GM21423 (cell line): Measurements from ENCODE around the gene FAM20A.
"Not testable (repeated sequence)": the region's sequence is repeated elsewhere in the genome, so short reads cannot be mapped to it uniquely, and the experiment has no call there.

Experiments used
- ATAC-seq: cut with Tn5 transposase; IDR thresholded peaks from one replicate; pipeline ENCODE4 v1.9.1; 2021; ENCODE audit warnings: mild to moderate bottlenecking, moderate library complexity; ENCODE audit not compliant: unreplicated experiment

FAM20A gene

DNA sequence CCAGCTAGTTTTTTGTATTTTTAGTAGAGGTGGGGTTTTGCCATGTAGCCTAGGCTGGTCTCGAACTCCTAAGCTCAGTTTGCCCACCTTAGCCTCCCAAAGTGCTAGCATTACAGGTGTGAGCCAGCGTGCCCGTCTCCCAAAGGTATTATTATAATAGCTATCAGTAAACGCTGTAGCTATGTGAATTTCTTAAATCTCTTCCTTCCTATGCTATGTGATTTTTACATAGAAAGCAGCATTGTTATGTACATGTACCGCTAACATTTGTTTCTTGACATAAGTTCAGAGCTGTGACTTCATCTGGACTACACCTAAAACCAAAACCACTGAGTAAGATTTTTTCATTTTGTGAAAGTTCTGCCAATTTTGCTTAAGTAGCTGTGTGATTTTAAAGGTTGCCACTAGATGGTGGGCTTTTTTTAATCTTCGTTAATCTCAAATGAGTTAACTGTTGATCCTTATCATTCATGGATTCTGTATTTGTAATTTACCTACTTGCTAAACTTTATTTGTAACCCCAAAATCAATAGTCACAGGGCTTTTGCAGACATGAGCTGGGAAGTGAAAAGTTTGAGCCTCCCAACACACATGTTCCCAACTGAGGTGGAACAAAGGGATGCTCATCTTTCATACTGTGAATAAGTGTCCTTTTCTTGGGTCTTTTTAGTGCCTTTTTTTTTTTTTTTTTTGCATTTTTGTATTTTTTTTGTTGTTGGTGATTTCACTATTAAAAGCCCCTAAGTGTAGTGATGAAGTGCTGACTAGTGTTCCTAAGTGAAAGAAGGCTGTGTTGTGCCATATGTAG is 67.1 kb downstream of the FAM20A start:
- no peak for ATAC-seq

DNA sequence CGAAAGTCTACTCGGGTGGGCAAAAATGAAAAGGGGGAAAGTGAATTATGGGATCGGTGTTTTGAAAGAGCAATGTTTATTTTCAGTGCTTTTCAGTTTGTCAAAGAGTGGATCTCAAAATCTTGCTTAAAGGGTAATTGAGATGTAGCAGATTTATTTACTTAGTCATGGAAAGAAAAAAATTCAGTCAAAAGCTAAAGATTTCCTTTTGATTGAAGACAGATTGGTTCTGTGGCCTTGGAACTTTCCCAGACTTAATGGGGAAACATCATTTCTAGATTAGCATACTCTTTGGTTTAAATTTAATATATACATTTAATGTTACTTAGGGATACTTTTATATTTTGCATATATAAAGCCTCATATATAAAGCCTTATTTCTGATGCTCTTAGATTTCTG is 68.3 kb downstream of the FAM20A start:
- ATAC-seq: no peak

DNA sequence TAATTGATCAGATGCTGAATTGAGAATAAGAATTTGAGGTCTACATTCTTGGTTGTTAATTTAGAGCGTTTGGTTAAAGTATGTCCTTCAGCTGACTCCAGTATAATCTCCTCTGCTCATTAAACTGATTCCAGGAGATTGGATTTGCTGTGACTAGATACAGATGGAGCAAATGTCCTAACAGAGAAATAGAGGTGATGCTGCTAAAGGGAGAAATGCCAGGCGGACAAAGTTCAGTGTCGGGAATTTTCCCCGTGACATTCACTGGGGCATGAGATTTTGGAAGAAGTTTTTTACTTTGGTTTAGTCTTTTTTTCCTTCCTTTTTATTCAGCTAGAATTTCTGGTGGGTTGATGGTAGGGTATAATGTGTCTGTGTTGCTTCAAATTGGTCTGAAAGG is 69.9 kb downstream of the FAM20A start:
- no peak for ATAC-seq

DNA sequence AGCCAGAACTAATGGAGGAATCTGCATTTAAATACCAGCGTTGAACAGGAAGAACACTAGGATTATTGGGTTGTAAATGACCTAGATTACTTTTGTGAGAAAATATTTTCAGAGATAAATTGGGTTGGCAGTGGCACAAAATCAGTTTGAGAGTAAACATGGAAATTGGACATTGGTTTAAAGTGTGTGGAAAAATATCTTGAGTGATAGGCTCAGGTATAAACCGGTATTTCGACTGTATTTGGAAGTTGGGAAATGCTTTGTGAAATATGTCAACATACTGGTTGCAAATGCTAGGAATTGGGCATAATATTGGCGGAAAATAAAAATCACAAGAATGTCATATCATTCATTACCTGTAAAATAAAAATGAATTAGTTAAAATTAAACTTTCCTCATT is 73.9 kb downstream of the FAM20A start:
- ATAC-seq: no peak

DNA sequence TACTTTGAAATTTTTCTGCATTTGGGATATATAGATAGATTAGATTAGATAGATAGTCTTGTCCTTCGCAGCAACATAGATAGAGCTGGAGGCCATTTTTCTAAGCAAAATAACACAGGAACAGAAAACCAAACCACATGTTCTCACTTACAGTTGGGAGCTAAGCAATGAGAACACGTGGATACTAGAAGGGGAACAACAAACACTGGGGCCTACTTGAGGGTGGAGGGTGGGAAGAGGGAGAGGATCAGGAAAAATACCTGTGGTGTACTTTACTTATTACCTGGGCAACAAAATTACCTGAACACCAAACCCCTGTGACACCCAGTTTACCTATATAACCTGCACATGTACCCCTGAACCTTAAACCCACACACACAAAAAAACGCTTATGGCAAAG is 74.6 kb downstream of the FAM20A start:
- no peak for ATAC-seq

DNA sequence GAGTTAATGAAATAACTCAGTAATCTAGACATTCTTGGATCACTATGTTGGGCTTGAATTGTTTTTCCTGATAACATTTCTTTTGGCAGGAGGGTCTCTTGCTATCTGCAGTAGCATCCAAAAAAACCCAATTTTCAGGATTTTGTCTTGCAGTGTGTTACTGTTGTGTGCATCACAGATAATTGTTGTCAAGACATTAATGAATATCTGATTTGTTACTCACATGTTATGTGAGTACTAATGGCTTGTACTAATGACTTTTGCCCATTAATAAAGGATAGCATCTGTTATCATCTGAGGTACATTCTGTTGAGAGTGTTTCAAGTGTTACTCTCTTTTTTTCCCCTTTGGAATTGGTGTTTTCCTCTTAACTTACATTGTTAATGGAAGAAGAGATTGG is 78.9 kb downstream of the FAM20A start:
- ATAC-seq: no peak

DNA sequence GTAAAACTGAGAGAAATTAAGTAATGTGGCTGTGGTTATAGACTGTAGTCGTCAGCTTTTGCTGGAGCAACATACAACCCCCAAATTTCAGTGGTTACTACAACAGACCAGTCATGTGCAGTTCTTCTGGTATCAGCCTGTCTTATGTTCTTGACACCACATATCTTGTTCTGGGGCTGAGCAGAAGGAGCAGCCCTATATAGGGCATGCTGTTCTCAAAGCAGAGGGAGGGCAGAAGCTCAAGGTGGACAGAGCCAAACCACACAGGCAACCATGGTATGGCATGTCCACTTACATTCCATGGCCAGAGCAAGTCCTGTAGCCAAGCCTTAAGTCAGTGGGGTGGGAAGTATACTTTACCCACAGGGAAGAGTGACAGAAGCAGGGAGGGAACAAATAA is 81.3 kb downstream of the FAM20A start:
- ATAC-seq: no peak

DNA sequence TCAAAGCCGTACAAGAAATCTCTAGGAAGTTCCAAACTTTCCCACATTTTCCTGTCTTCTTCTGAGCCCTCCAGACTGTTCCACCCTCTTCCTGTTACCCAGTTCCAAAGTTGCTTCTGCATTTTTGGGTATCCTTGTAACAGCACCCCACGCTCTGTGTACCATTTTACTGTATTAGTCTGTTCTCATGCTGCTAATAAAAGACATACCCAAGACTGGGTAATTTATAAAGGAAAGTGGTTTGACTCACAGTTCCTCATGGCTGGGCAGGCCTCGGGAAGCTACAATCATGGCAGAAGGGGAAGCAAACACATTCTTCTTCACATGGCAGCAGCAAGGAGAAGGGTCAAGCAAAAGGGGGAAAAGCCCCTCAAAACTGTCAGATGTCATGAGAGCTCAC is 82.1 kb downstream of the FAM20A start:
- ATAC-seq: not testable (repeated sequence)

DNA sequence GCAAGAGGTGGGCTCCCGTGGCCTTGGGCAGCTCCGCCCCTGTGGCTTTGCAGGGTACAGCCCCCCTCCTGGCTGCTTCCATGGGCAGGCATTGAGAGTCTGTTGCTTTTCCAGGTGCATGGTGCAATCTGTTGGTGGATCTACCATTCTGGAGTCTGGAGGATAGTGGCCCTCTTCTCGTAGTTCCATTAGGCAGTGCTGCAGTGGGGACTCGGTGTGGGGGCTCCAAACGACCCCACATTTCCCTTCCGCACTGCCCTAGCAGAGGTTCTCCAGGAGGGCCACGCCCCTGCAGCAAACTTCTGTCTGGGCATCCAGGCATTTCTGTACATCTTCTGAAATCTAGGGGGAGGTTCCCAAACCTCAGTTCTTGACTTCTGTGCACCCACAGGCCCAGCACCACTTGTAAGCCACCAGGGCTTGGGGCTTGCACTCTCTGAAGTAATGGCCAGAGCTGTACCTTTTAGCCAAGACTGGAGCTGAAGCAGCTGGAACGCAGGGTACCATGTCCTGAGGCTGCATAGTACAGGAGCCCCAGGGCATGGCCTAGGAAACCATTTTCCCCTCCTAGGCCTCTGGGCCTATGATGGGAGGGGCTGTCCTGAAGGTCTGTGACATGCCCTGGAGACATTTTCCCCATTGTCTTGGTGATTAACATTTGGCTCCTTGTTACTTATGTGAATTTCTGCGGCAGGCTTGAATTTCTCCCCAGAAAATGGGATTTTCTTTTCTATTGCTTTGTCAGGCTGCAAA is 82.9 kb downstream of the FAM20A start:
- ATAC-seq: no peak

DNA sequence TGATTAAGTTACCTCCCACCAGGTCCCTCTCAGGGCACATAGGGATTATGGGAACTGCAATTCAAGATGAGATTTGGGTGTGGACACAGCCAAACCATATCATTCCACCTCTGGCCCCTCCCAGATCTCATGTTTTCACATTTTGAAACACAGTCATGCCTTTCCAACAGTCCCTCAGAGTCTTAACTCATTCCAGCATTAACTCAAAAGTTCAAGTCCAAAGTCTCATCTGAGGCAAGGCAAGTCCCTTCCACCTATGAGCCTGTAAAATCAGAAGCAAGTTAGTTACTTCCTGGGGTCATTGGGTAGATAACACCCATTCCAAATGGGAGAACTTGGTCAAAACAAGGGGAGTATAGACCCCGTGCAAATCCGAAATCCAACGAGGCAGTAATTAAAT is 83.6 kb downstream of the FAM20A start:
- not testable (repeated sequence) for ATAC-seq

DNA sequence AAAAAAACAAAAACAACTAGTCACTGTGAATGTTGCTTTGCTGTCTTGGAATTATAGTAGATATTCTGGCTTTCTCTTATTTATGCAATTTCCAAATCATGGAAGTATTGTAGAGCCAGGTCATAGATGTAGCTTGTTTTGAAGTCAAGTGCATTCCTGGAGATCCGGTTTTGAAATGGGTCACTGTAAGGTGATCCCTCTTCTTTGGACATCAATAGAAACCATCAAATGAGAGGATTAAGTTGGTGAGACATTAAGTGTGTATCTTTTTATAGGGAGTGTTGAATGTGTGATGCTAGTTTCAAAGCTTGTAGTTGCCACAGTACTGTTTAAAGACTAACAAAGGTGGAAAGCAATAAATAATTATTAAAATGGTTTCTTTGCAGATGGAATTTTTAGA is 84.4 kb downstream of the FAM20A start:
- ATAC-seq: no peak

DNA sequence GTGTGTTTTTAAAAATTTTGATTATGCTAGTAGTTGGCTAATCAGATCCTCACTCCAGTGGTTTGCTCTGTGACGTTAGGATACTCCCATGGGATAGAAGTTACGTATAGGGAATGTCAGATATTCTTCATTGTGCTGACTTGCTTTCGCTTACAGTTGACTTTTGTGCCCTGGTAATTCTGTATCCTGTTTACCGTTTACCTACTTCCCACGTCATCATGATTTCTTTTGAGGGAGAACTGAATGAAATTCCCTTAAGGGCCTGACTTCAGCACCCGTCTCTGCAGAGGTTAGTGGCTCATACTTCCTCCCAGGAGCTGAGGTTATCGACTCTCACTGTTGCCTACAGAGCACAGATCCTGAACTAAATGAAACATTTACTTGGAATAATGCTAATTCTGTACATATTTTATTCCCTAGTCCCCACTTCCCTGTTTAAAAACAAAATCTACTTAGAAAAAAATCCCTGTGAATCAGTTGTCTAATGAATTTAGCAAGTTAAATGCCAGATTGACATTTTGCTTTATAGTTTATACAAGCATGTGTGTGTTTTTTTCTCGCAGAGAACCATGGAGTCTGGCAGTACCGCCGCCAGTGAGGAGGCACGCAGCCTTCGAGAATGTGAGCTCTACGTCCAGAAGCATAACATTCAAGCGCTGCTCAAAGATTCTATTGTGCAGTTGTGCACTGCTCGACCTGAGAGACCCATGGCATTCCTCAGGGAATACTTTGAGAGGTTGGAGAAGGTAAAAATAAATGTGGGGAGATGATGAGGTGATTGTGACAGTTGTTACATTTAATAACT is 86.1 kb downstream of the FAM20A start:
- ATAC-seq: no peak

DNA sequence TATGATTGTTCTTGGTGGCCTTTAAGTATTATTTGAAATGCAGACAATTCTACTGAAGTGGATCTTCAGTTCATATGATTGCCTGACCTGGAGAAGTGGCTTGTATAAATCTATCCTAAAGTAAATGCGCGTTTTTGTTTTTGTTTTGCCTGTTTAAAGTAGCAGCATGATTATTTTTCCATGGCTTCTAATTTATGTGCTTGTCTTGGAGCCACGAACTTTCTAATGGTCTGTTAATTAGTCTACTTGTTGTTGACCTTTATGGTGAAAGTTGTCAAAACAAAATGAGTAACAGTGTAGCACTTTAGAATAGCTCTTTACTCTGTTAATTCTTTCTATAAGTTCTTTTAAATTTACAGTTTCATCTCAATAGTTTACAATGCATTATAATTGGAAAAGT is 87.2 kb downstream of the FAM20A start:
- no peak for ATAC-seq

DNA sequence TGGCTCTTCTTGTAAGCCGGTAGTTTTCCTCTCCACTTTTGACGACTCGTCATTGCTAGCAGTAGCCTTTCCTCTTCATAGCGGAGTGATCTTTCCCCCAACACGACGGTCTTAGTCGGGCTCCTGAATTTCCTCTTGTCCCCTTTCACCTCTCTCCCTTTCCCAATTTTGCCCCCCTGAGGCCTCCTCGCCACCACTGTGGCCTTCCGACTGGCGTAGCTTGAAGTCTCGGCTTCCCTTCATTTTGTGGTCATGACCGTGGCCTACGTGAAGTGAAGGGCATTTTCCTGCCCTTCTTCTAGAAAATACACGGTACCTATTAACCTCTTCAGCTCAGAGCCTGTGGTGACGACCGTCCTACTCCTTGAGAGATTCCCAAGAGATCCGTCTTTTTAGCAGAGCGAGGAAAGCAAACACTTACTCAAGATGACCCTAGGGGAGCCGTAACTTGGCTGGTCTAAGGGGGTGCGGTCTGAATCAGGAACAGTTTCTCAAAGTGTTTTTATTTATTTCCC is 88.2 kb downstream of the FAM20A start:
- ATAC-seq: no peak

DNA sequence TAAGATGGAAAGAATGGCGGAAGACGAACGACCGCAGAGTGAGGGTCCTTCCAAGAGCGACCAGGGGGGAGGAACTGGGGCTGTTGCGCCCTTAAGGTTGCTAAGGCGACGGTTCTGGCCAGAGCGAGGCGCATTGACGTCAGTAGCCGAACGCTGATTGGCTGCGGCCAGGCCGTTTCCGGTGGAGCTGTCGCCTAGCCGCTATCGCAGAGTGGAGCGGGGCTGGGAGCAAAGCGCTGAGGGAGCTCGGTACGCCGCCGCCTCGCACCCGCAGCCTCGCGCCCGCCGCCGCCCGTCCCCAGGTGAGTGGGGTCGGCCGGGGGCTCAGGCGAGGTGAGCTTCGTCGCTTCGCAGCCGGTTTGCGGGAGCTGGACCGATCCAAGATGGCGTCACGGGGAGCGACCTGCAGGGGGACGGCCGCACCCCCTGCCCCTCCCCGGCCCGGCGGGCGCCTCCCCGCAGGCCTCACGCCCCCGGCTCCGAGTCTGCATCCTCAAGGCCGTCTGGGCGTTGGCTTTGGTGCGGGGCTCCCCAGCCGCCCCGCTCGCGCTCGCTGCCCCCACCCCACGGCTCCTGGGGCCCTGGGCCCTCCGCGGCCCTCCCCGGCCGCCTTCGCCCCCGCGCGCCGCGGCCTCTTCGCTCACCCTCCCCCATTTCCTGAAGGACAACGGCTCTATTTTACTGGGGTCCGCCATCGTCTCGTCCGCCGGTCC is 88.8 kb downstream of the FAM20A start, which contains the start of gene PRKAR1A:
PRKAR1A (plus strand) TSS at position 184 of the 713 bp plus-strand sequence. CDS start 2,970 bp downstream, outside the sequence.
- peak; percentile 85 for ATAC-seq

DNA sequence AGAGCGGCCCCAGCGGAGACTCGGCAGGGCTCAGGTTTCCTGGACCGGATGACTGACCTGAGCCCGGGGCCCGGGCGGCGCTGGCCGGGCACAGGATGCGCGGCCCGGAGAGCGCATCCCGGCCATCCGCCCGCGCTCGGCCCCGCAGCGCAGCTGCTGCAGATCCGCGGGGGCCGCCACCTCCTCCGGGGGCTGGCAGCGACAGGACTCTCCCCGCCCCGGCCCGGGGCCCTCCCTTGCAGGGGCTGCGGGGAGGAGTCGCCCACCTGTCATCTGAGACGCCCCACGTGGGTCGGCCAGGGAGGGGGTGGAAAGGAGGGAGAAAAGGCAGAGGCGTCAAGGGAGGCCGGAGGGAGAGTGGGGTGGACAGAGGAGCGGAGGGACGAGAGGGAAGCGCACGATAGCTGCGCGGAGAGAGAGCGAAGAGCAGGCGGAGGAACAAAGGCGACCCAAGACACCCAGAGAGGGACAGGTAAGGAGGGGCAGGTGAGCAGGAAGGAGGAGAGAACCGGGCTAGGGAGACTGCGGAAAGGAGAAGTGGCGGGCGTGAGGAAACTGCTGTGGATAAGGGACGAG is 89.4 kb downstream of the FAM20A start:
- peak; percentile 38 for ATAC-seq

DNA sequence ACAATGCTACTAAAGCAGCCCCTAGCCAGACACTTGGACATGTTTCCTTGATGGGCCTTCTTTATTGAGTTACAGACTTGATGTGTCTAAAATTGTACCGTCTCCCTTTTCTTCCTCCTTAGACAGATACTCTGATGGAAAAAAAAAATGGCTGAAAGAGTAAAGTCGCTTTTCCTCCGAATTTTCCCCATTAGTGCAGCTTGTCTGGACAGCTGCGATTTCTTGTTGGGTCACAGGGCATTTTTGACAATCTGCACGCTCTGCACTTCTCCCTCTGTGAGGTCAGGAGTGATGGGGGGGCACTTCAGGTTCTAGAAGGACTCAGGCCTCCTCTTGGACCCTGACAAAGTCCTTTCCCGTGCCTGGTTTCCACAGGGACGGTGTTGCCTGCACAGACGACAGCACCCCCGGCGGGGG is 89.9 kb downstream of the FAM20A start:
- ATAC-seq: no peak

DNA sequence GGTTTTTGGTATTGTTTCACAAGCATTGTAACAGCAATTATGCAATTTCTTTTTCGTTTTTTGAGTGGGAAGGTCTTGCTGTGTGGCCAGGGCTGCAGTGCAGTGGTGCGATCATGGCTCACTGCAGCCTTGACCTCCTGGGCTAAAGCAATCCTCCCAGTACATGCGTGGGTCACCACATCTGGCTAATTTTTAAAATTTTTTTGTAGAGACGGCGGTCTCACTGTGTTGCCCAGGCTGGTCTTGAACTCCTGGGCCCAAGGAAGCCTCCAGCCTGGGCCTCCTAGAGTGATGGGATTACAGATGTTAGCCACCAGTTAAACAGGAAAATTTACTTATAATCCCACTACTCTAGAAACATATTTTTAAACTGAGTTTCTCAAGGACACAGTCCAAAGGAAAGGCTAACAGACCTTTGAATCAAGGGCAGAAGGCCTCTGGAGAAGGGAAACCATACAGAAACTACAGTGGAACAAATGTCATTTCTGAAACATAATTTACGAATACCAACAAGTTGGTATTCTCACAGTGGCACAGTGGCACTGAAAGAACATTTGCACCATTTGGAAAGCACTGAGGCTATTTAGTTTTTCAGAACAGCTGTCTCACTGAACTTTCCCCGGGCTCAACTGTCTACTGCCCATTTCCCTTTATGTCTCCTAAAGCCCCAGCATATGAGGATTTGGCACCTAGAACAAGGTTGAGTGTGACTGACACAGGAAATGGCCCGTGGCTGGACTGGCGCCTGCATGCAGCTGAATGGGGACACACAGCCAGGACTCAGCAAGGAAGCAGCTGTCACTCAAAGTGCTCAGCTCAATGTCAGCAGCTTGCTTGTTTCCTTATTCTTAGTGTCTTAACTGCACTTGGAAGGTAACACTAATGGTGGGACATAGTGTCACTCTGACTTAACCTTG is 91.8 kb downstream of the FAM20A start:
- peak; percentile 18 for ATAC-seq

DNA sequence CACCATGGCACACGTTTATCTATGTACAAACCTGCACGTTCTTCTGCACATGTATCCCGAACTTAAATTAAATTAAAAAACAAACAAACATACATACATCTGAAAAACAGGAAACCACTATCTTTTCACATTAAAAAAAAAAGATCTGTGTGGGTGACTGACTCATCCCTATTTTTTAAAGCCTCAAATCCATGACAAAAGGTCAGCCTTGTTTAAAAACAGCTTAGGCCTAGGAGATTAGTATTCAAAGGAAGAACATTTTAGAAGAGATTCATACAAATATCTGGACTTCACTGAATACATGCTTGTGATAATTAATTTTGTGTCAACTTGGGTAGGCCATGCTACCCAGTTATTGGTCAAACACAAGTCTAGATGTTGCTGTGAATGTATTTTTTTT is 93.6 kb downstream of the FAM20A start:
- no peak for ATAC-seq
